Hepatocyte (in vitro differentiated cells): ENCODE results near the gene WTIP. TPM values are rescaled to one million over a fixed set of nuclear protein-coding genes. Genes with fewer than 3 reads are reported as not detected.
"Not testable (repeated sequence)": the region's sequence is repeated elsewhere in the genome, so short reads cannot be mapped to it uniquely, and the experiment has no call there.

ENCODE experiments used
- DNase-seq: peaks from one replicate; pipeline ENCODE4 v3.0.0-alpha.2; 2016; ENCODE audit warnings: low spot score
- H2AFZ ChIP-seq: fragments of 200-600 bp; sonication (generic); 2 replicates; pipeline ENCODE4 v1.6.0; 2016; ENCODE audit warnings: antibody characterized with exemption, mild to moderate bottlenecking
- H3K27ac ChIP-seq: fragments of 200-600 bp; sonication (generic); 2 replicates; pipeline ENCODE4 v1.5.1; 2016; ENCODE audit warnings: mild to moderate bottlenecking
- H3K27me3 ChIP-seq: fragments of 200-600 bp; sonication (generic); 2 replicates; pipeline ENCODE4 v1.6.1; 2016
- H3K36me3 ChIP-seq: fragments of 200-600 bp; sonication (generic); replicated peaks from 2 replicates; pipeline ENCODE4 v1.5.1; 2016; ENCODE audit warnings: low read depth; ENCODE audit not compliant: insufficient read depth
- H3K4me1 ChIP-seq: fragments of 200-600 bp; sonication (generic); 2 replicates; pipeline ENCODE4 v1.5.1; 2016; ENCODE audit warnings: mild to moderate bottlenecking, moderate library complexity; ENCODE audit not compliant: insufficient read depth
- H3K4me2 ChIP-seq: fragments of 200-600 bp; sonication (generic); 2 replicates; pipeline ENCODE4 v1.6.0; 2016
- H3K4me3 ChIP-seq: fragments of 200-600 bp; sonication (generic); 2 replicates; pipeline ENCODE4 v1.5.1; 2016; ENCODE audit warnings: mild to moderate bottlenecking
- H3K79me2 ChIP-seq: fragments of 200-600 bp; sonication (generic); 2 replicates; pipeline ENCODE4 v1.6.0; 2017; ENCODE audit warnings: mild to moderate bottlenecking
- H3K9me2 ChIP-seq: fragments of 200-600 bp; sonication (generic); replicated peaks from 2 replicates; pipeline ENCODE4 v1.6.0; 2017; ENCODE audit warnings: mild to moderate bottlenecking; ENCODE audit not compliant: insufficient read depth
- H3K9me3 ChIP-seq: fragments of 200-600 bp; sonication (generic); 2 replicates; pipeline ENCODE4 v1.5.1; 2016; ENCODE audit warnings: low read depth, mild to moderate bottlenecking
- H4K20me1 ChIP-seq: fragments of 200-600 bp; sonication (generic); 2 replicates; pipeline ENCODE4 v1.6.0; 2016; ENCODE audit warnings: mild to moderate bottlenecking; ENCODE audit not compliant: insufficient read depth, poor library complexity, severe bottlenecking
- CTCF ChIP-seq: fragments of 200-600 bp; sonication (generic); IDR thresholded peaks from 2 replicates; pipeline ENCODE4 v1.5.1; 2016; ENCODE audit warnings: antibody characterized with exemption, mild to moderate bottlenecking; ENCODE audit not compliant: poor library complexity
- EZH2 ChIP-seq: fragments of 200-600 bp; sonication (generic); IDR thresholded peaks from 2 replicates; pipeline ENCODE4 v1.6.1; 2016; ENCODE audit warnings: antibody characterized with exemption, mild to moderate bottlenecking, borderline replicate concordance
- EZH2phosphoT487 ChIP-seq: fragments of 200-600 bp; sonication (generic); IDR thresholded peaks from one replicate; pipeline ENCODE4 v1.6.1; 2018; ENCODE audit warnings: antibody characterized with exemption, mild to moderate bottlenecking, low read depth, moderate library complexity; ENCODE audit not compliant: unreplicated experiment, severe bottlenecking
- WGBS: methylation state at CpG from one replicate; pipeline ENCODE4 v1.1.6; 2016; ENCODE audit warnings: low lambda C conversion rate; ENCODE audit errors: missing lambda C conversion rate; 5-methylcytosine and 5-hydroxymethylcytosine counted together
- polyA plus RNA-seq: library from polyadenylated mRNA; unstranded; fragments of >200 nt; fragmentation: Nextera tagmentation; extraction: Ambion mirVana; gene quantifications from 2 replicates; pipeline ENCODE4 v1.2.1, GENCODE V29; 2016
- total RNA-seq: library from RNA; depleted of rRNA; stranded (reverse); fragments of >200 nt; gene quantifications from 2 replicates; pipeline ENCODE4 v1.2.3, GENCODE V29; 2014

The WTIP gene
- total and polyA plus RNA-seq, 2 experiments from 2014 or later: 18.1 to 21.5 TPM

DNA sequence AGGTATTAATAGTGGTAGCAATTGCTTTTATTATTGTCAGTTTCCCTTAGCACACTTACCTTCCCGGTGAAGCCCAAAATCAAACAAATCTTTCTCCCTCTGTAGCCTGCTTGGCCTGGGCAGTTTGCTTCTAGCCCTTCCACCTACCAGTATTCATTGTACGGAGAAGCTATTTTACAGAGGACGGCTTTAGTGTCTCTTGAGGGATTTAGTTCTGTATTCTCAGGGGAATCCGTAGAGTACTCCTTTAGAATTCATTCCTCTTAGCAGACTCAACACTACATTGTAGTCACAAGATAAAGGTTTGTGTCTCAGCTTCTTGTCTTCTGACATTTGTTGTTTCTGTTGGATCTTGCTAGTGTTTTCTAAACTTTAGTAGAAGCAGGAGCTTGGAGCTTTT is 24.1 kb upstream of the WTIP start:
- no peaks in the 10 kb centered on the region for H3K4me1 ChIP-seq
- H3K9me2 ChIP-seq: no peaks in the 10 kb centered on the region
- no peaks in the 10 kb centered on the region for H3K27me3 ChIP-seq
- peaks cover 3% of the 10 kb centered on the region for H4K20me1 ChIP-seq
- no peak for DNase-seq
- H3K4me2 ChIP-seq: no peak overlapping the region
- no peaks in the 10 kb centered on the region for H3K9me3 ChIP-seq
- no peak overlapping the region for H3K27ac ChIP-seq
- peaks cover 58% of the 10 kb centered on the region for H3K79me2 ChIP-seq
- H2AFZ ChIP-seq: no peak overlapping the region
- no peaks in the 10 kb centered on the region for H3K36me3 ChIP-seq
- no peak overlapping the region for H3K4me3 ChIP-seq
- TF ChIP-seq EZH2phosphoT487 (no peak), EZH2 (no peak), CTCF (no peak)
- 67% methylated on average over 4 of the region's 4 CpGs for WGBS

DNA sequence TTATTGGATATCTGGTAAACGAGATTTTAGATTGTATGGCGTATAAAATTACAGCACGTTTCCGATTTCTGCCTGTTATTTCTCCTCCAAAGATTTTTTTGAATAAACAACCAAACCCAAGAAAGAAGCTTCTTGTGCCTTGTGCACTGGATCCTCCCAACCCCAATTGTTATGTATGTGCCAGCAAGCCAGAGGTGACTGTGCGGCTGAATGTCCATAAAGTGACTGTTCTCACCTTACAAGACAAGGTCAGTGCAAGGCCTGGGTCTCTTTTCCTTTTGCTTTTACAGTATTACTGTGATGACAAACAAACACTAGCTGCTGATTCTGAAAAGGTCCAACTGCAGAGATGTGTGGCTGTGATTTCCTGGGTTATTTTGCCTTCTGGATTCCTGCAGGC is 22.9 kb upstream of the WTIP start:
- H3K4me3 ChIP-seq: no peak overlapping the region
- peaks cover 3% of the 10 kb centered on the region for H4K20me1 ChIP-seq
- H3K9me3 ChIP-seq: no peaks in the 10 kb centered on the region
- H3K27ac ChIP-seq: no peak overlapping the region
- H3K27me3 ChIP-seq: no peaks in the 10 kb centered on the region
- DNase-seq: no peak
- H3K9me2 ChIP-seq: no peaks in the 10 kb centered on the region
- peaks cover 56% of the 10 kb centered on the region for H3K79me2 ChIP-seq
- no peak overlapping the region for H2AFZ ChIP-seq
- 95% methylated on average over 5 of the region's 5 CpGs for WGBS
- no peaks in the 10 kb centered on the region for H3K36me3 ChIP-seq
- H3K4me2 ChIP-seq: no peak overlapping the region
- H3K4me1 ChIP-seq: no peaks in the 10 kb centered on the region
- TF ChIP-seq CTCF (no peak), EZH2 (no peak), EZH2phosphoT487 (no peak)

GRCh38 chr19:34459614-34460013 is 21.9 kb upstream of the WTIP start:
- no peaks in the 10 kb centered on the region for H3K27me3 ChIP-seq
- no peaks in the 10 kb centered on the region for H3K36me3 ChIP-seq
- no peak overlapping the region for H3K4me2 ChIP-seq
- no peak for DNase-seq
- 74% methylated on average over 2 of the region's 2 CpGs for WGBS
- TF ChIP-seq EZH2 (no peak), CTCF (no peak)
- no peaks in the 10 kb centered on the region for H3K4me1 ChIP-seq
- H3K9me3 ChIP-seq: no peaks in the 10 kb centered on the region
- H4K20me1 ChIP-seq: no peaks in the 10 kb centered on the region
- H3K9me2 ChIP-seq: no peaks in the 10 kb centered on the region
- peaks cover 50% of the 10 kb centered on the region for H3K79me2 ChIP-seq
- no peak overlapping the region for H3K4me3 ChIP-seq
- H2AFZ ChIP-seq: no peak overlapping the region
- no peak overlapping the region for H3K27ac ChIP-seq

- Histone ChIP-seq H3K4me1 (no peaks in the 10 kb centered on the region), H4K20me1 (no peaks in the 10 kb centered on the region), H3K4me3 (no peak overlapping the region), H3K79me2 (peaks cover 40% of the 10 kb centered on the region), H3K36me3 (no peaks in the 10 kb centered on the region), H3K9me3 (no peaks in the 10 kb centered on the region), H3K27me3 (no peaks in the 10 kb centered on the region), H3K9me2 (no peaks in the 10 kb centered on the region), H2AFZ (no peak overlapping the region), H3K27ac (no peak overlapping the region), H3K4me2 (no peak overlapping the region)
- 100% methylated on average over 5 of the region's 5 CpGs for WGBS
- no peak for DNase-seq
- no peak for TF ChIP-seq CTCF
- no peak for TF ChIP-seq EZH2
- no peak for TF ChIP-seq EZH2phosphoT487
Observed at GRCh38 chr19:34461375-34462100, 20.0 kb upstream of the WTIP start.

GRCh38 chr19:34464785-34465184 is 16.8 kb upstream of the WTIP start:
- H3K79me2 ChIP-seq: peaks cover 27% of the 10 kb centered on the region
- not testable (repeated sequence) for H3K9me2 ChIP-seq, DNase-seq, H3K4me1 ChIP-seq, H3K9me3 ChIP-seq, H2AFZ ChIP-seq, H3K36me3 ChIP-seq, H3K4me2 ChIP-seq, H3K27ac ChIP-seq, H3K4me3 ChIP-seq, H3K27me3 ChIP-seq, H4K20me1 ChIP-seq
- WGBS: 95% methylated on average over 4 of the region's 4 CpGs
